ENCODE results near the gene ASAP2. TPM values are rescaled to one million over a fixed set of nuclear protein-coding genes. Genes with fewer than 3 reads are reported as not detected.

ASAP2 gene
- total RNA-seq, 1 donor from 2014 or later = 45.6 TPM

- no peak for DNase-seq (ENCODE audit: extremely low spot score, unreplicated experiment)
- H3K4me1 Mint-ChIP-seq (ENCODE audit: unreplicated experiment) = peaks cover 31% of the 10 kb centered on the region
- peaks cover 3% of the 10 kb centered on the region for H3K27me3 Mint-ChIP-seq
- no peak overlapping the region for H3K4me3 Mint-ChIP-seq
- H3K9me3 Mint-ChIP-seq = no peaks in the 10 kb centered on the region
- peak overlapping the region; percentile 64 for H3K27ac Mint-ChIP-seq
- no peak for TF ChIP-seq CTCF (conservative IDR thresholded peaks at IDR 0.05)
- no peaks in the 10 kb centered on the region for H3K36me3 Mint-ChIP-seq
Observed at GRCh38 chr2:9203876-9204275, 2.7 kb upstream of the ASAP2 start.

GRCh38 chr2:9204939-9205338 is 1.7 kb upstream of the ASAP2 start:
- H3K27ac Mint-ChIP-seq = peak overlapping the region; percentile 75
- no peaks in the 10 kb centered on the region for H3K27me3 Mint-ChIP-seq
- TF ChIP-seq CTCF (conservative IDR thresholded peaks at IDR 0.05) = no peak
- peaks cover under 1% of the 10 kb centered on the region for H3K36me3 Mint-ChIP-seq
- H3K4me1 Mint-ChIP-seq (ENCODE audit: unreplicated experiment) = peaks cover 38% of the 10 kb centered on the region
- H3K9me3 Mint-ChIP-seq = no peaks in the 10 kb centered on the region
- peak overlapping the region; percentile 85 for H3K4me3 Mint-ChIP-seq
- no peak for DNase-seq (ENCODE audit: extremely low spot score, unreplicated experiment)

GRCh38 chr2:9205486-9205885 is 1.1 kb upstream of the ASAP2 start:
- Mint-ChIP-seq H3K27me3 (no peaks in the 10 kb centered on the region), H3K9me3 (no peaks in the 10 kb centered on the region), H3K4me1 (ENCODE audit: unreplicated experiment) (peaks cover 37% of the 10 kb centered on the region), H3K27ac (peak overlapping the region; percentile 75), H3K4me3 (peak overlapping the region; percentile 85), H3K36me3 (peaks cover 5% of the 10 kb centered on the region)
- no peak for TF ChIP-seq CTCF (conservative IDR thresholded peaks at IDR 0.05)
- DNase-seq (ENCODE audit: extremely low spot score, unreplicated experiment) = peak; percentile 7

- Mint-ChIP-seq H3K27me3 (no peaks in the 10 kb centered on the region), H3K4me3 (peak overlapping the region; percentile 81), H3K9me3 (no peaks in the 10 kb centered on the region), H3K27ac (no peak overlapping the region), H3K36me3 (peaks cover 5% of the 10 kb centered on the region), H3K4me1 (ENCODE audit: unreplicated experiment) (peaks cover 38% of the 10 kb centered on the region)
- peak; percentile 74 for DNase-seq (ENCODE audit: extremely low spot score, unreplicated experiment)
- TF ChIP-seq CTCF (conservative IDR thresholded peaks at IDR 0.05) = no peak
Observed at GRCh38 chr2:9206991-9207640, 504 bp downstream of the ASAP2 start.

GRCh38 chr2:9207641-9208311 is 1.2 kb downstream of the ASAP2 start:
- Mint-ChIP-seq H3K4me3 (peak overlapping the region; percentile 96), H3K27ac (peak overlapping the region; percentile 82), H3K4me1 (ENCODE audit: unreplicated experiment) (peaks cover 40% of the 10 kb centered on the region)

More at GRCh38 chr2:9207641-9208311, 1.2 kb downstream of the ASAP2 start:
- no peak for TF ChIP-seq CTCF (conservative IDR thresholded peaks at IDR 0.05)
- DNase-seq (ENCODE audit: extremely low spot score, unreplicated experiment) = peak; percentile 70
- Mint-ChIP-seq H3K36me3 (peaks cover 5% of the 10 kb centered on the region), H3K27me3 (no peaks in the 10 kb centered on the region), H3K9me3 (no peaks in the 10 kb centered on the region)

All from type B pancreatic cell (in vitro differentiated cells).